ENCODE measurements around the gene GALNT6. TPM values are rescaled to one million over a fixed set of nuclear protein-coding genes. Genes with fewer than 3 reads are reported as not detected.

GALNT6 gene
- total RNA-seq, 4 donors from 2014 or later = 5.8 to 14.1 (median 9.3) TPM

GRCh38 chr12:51401900-51402299 is 10.7 kb upstream of the GALNT6 start:
- Histone ChIP-seq H3K36me3 (no peaks in the 10 kb centered on the region), H3K27ac (no peak overlapping the region), H3K4me3 (replicated peaks in 1 of 3) (no peak overlapping the region), H3K4me1 (no peaks in the 10 kb centered on the region), H3K27me3 (no peaks in the 10 kb centered on the region), H3K9me3 (no peaks in the 10 kb centered on the region)
- intact Hi-C loops (cut with DNase I) = no loop called here
- TF ChIP-seq CTCF (IDR thresholded peaks at IDR 0.05) = no peak
- no peak for TF ChIP-seq POLR2A (IDR thresholded peaks at IDR 0.05)
- no peak for DNase-seq
- WGBS, 2 donors = 0 to 50% methylated on average over 1 of the region's 1 CpG

- DNase-seq = no peak
- H3K27me3 ChIP-seq = no peaks in the 10 kb centered on the region
- WGBS, 2 donors = 91 to 95% methylated on average over 13 of the region's 13 CpGs
- H3K36me3 ChIP-seq = no peaks in the 10 kb centered on the region
- intact Hi-C loops (cut with DNase I) = no loop called here
- H3K4me3 ChIP-seq (replicated peaks in 1 of 3) = no peak overlapping the region
- no peaks in the 10 kb centered on the region for H3K9me3 ChIP-seq
- H3K27ac ChIP-seq = no peak overlapping the region
- TF ChIP-seq CTCF (IDR thresholded peaks at IDR 0.05) (no peak), POLR2A (IDR thresholded peaks at IDR 0.05) (no peak)
- H3K4me1 ChIP-seq = no peaks in the 10 kb centered on the region
These were observed 10.3 kb upstream of the GALNT6 start for GRCh38 chr12:51401486-51401885.

GRCh38 chr12:51401020-51401419 is 9.8 kb upstream of the GALNT6 start:
- Histone ChIP-seq H3K36me3 (no peaks in the 10 kb centered on the region), H3K27ac (no peak overlapping the region), H3K4me1 (no peaks in the 10 kb centered on the region), H3K27me3 (no peaks in the 10 kb centered on the region), H3K9me3 (no peaks in the 10 kb centered on the region), H3K4me3 (replicated peaks in 1 of 3) (no peak overlapping the region)
- TF ChIP-seq POLR2A (IDR thresholded peaks at IDR 0.05) (no peak), CTCF (IDR thresholded peaks at IDR 0.05) (no peak)
- intact Hi-C loops (cut with DNase I) = no loop called here
- WGBS, 2 donors = 88 to 94% methylated on average over 14 of the region's 14 CpGs
- no peak for DNase-seq

GRCh38 chr12:51399891-51400290 is 8.7 kb upstream of the GALNT6 start:
- no peaks in the 10 kb centered on the region for H3K27me3 ChIP-seq
- H3K27ac ChIP-seq = no peak overlapping the region
- intact Hi-C loops (cut with DNase I) = no loop called here
- no peak overlapping the region for H3K4me3 ChIP-seq (replicated peaks in 1 of 3)
- H3K4me1 ChIP-seq = no peaks in the 10 kb centered on the region
- H3K9me3 ChIP-seq = no peaks in the 10 kb centered on the region
- TF ChIP-seq CTCF (IDR thresholded peaks at IDR 0.05) = no peak
- no peak for TF ChIP-seq POLR2A (IDR thresholded peaks at IDR 0.05)
- H3K36me3 ChIP-seq = no peaks in the 10 kb centered on the region
- DNase-seq = no peak
- WGBS, 2 donors = 79 to 84% methylated on average over 4 of the region's 4 CpGs

GRCh38 chr12:51397670-51398069 is 6.5 kb upstream of the GALNT6 start:
- Histone ChIP-seq H3K27ac (no peak overlapping the region), H3K4me3 (replicated peaks in 1 of 3) (no peak overlapping the region), H3K9me3 (no peaks in the 10 kb centered on the region), H3K36me3 (no peaks in the 10 kb centered on the region), H3K4me1 (no peaks in the 10 kb centered on the region), H3K27me3 (no peaks in the 10 kb centered on the region)
- 56 to 57% methylated on average over 4 of the region's 4 CpGs for WGBS, 2 donors
- intact Hi-C loops (cut with DNase I) = no loop called here
- DNase-seq = no peak
- no peak for TF ChIP-seq POLR2A (IDR thresholded peaks at IDR 0.05)
- TF ChIP-seq CTCF (IDR thresholded peaks at IDR 0.05) = no peak

All from thyroid gland (tissue), 4 donors.